HL-60 (cell line): ENCODE measurements around the gene ABCF2.

Experiments
- POLR2AphosphoS5 ChIP-seq: IDR thresholded peaks from 2 replicates; pipeline ENCODE4 v1.6.1; 2012; ENCODE audit warnings: low read depth
- SPI1 ChIP-seq: IDR thresholded peaks from 2 replicates; pipeline ENCODE4 v1.6.1; 2012; ENCODE audit warnings: low read depth, mild to moderate bottlenecking, borderline replicate concordance
- TF ChIP-seq, protein P1 (sequence below): IDR thresholded peaks from one replicate; pipeline ENCODE4 v1.5.1; 2011; ENCODE audit warnings: low read length, control low read depth, inconsistent platforms; ENCODE audit not compliant: insufficient read depth
- TF ChIP-seq, protein P2 (sequence below): IDR thresholded peaks from 2 replicates; pipeline ENCODE4 v1.6.1; 2012; ENCODE audit warnings: low read depth; ENCODE audit not compliant: insufficient replicate concordance

DNA sequence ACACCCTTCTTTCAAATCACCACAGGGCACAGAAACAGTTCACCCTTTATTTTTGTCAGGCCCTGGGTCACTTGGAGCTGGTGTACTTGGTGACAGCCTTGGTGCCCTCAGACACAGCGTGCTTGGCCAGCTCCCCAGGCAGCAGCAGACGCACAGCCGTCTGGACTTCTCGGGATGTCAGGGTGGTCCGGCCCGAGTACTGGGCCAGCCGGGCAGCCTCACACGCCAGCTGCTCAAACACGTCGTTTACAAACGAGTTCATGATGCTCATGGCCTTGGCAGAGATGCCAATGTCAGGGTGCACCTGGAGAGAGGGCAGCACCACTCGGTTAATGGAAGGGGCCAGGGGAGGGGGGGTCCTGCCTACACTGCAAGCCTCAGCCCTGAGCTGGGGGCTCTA, 19.2 kb downstream of the ABCF2 start:
- TF ChIP-seq, protein P1, sequence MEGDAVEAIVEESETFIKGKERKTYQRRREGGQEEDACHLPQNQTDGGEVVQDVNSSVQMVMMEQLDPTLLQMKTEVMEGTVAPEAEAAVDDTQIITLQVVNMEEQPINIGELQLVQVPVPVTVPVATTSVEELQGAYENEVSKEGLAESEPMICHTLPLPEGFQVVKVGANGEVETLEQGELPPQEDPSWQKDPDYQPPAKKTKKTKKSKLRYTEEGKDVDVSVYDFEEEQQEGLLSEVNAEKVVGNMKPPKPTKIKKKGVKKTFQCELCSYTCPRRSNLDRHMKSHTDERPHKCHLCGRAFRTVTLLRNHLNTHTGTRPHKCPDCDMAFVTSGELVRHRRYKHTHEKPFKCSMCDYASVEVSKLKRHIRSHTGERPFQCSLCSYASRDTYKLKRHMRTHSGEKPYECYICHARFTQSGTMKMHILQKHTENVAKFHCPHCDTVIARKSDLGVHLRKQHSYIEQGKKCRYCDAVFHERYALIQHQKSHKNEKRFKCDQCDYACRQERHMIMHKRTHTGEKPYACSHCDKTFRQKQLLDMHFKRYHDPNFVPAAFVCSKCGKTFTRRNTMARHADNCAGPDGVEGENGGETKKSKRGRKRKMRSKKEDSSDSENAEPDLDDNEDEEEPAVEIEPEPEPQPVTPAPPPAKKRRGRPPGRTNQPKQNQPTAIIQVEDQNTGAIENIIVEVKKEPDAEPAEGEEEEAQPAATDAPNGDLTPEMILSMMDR = no peak
- TF ChIP-seq, protein P2, sequence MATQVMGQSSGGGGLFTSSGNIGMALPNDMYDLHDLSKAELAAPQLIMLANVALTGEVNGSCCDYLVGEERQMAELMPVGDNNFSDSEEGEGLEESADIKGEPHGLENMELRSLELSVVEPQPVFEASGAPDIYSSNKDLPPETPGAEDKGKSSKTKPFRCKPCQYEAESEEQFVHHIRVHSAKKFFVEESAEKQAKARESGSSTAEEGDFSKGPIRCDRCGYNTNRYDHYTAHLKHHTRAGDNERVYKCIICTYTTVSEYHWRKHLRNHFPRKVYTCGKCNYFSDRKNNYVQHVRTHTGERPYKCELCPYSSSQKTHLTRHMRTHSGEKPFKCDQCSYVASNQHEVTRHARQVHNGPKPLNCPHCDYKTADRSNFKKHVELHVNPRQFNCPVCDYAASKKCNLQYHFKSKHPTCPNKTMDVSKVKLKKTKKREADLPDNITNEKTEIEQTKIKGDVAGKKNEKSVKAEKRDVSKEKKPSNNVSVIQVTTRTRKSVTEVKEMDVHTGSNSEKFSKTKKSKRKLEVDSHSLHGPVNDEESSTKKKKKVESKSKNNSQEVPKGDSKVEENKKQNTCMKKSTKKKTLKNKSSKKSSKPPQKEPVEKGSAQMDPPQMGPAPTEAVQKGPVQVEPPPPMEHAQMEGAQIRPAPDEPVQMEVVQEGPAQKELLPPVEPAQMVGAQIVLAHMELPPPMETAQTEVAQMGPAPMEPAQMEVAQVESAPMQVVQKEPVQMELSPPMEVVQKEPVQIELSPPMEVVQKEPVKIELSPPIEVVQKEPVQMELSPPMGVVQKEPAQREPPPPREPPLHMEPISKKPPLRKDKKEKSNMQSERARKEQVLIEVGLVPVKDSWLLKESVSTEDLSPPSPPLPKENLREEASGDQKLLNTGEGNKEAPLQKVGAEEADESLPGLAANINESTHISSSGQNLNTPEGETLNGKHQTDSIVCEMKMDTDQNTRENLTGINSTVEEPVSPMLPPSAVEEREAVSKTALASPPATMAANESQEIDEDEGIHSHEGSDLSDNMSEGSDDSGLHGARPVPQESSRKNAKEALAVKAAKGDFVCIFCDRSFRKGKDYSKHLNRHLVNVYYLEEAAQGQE = no peak
- TF ChIP-seq SPI1 (no peak), POLR2AphosphoS5 (no peak)
